C4-2B (cell line): Measurements from ENCODE around the gene MSN.

Source experiments
- CTCF ChIP-seq: fragments of 450-650 bp; conservative IDR thresholded peaks from 2 replicates; pipeline ENCODE4 v1.5.1; 2017; ENCODE audit warnings: mild to moderate bottlenecking
- ZFX ChIP-seq: fragments of 450-650 bp; IDR thresholded peaks from 2 replicates; pipeline ENCODE4 v1.6.1; 2017

DNA sequence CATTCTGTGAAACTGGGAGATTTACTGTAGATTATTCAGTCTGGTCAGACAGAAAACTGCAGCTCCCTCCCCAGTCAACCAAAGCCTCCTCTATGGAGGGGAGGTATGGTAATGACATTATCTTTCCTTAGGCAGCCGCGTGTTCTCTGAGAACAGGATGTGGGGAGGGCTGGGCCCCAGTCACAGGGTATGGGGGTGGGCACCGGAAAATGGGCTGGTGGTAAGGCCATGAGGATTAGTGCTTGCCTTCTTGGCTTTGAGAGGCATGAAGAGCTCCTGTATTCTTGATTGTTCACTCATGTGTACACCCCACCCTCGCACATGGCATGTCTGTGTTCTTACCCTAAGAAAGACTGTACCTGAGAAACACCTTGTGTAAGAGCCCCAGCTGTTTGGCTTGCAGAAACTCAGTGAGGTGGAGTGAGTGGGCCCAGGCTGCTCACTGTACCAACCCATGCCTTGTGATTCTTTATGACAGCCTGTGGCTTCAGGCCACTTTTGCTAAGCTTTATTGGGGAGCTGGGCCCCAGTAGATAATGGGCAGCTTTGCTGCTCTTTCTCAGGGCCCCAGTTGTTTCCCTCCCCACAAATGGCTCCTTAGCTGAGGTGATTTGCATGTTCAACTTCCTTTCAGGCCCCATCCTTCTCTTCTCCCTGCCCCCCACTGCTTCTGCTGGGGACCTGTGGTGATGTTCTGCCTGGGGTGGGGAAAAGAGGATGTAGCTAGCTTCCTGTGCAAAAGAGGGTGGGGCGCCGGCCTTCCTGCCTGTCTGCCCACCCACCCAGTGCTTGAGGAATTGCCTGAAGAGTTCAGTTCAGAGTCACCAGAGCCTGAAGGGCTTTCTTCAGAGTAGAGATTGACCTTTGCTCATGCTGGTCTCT, 30.7 kb downstream of the MSN start:
- TF ChIP-seq CTCF (no peak), ZFX (no peak)
